GM19023 (cell line): ENCODE results near the gene FARSA.
A peak's percentile ranks its signal among the peaks of the same experiment; 100 is the strongest.
"Not testable (repeated sequence)": the region's sequence is repeated elsewhere in the genome, so short reads cannot be mapped to it uniquely, and the experiment has no call there.

ENCODE experiments used
- ATAC-seq: cut with Tn5 transposase; IDR thresholded peaks from one replicate; pipeline ENCODE4 v1.9.1; 2021; ENCODE audit warnings: mild to moderate bottlenecking, moderate library complexity; ENCODE audit not compliant: unreplicated experiment

Gene FARSA

GRCh38 chr19:12891553-12892021 lies 41.9 kb downstream of the FARSA start:
- ATAC-seq, result no peak

GRCh38 chr19:12890787-12891552 lies 42.5 kb downstream of the FARSA start, which contains the start of gene GCDH:
TSS of gene GCDH (plus strand) at chr19:12891160. CDS start at chr19:12891305, 145 bp downstream.
- ATAC-seq, result peak; percentile 94

- ATAC-seq, result not testable (repeated sequence)
Observed at GRCh38 chr19:12890299-12890786, 43.2 kb downstream of the FARSA start.

GRCh38 chr19:12888006-12888603 lies 45.4 kb downstream of the FARSA start:
- no peak for ATAC-seq

GRCh38 chr19:12886969-12887747 lies 46.4 kb downstream of the FARSA start, which contains the start of gene KLF1:
TSS of gene KLF1 (minus strand) at chr19:12887201. CDS start at chr19:12887140, 61 bp downstream.
- no peak for ATAC-seq

- ATAC-seq, result no peak
Observed at GRCh38 chr19:12886651-12886968, 46.9 kb downstream of the FARSA start.

- ATAC-seq, result no peak
Observed at GRCh38 chr19:12885749-12886650, 47.5 kb downstream of the FARSA start.

GRCh38 chr19:12884926-12885748 lies 48.4 kb downstream of the FARSA start:
- ATAC-seq, result no peak

GRCh38 chr19:12884627-12884925 lies 48.9 kb downstream of the FARSA start:
- ATAC-seq, result no peak

GRCh38 chr19:12884202-12884601 lies 49.3 kb downstream of the FARSA start:
- ATAC-seq, result no peak

- ATAC-seq, result no peak
Observed at GRCh38 chr19:12882589-12882988, 50.9 kb downstream of the FARSA start.

- peak; percentile 78 for ATAC-seq
Observed at GRCh38 chr19:12881172-12881808, 52.2 kb downstream of the FARSA start, which contains the start of gene DNASE2. TSS of gene DNASE2 (minus strand) at chr19:12881449. CDS start at chr19:12881375, 74 bp downstream.

- peak; percentile 32 for ATAC-seq
Observed at GRCh38 chr19:12880551-12881171, 52.9 kb downstream of the FARSA start.

- no peak for ATAC-seq
Observed at GRCh38 chr19:12875086-12875485, 58.4 kb downstream of the FARSA start.

GRCh38 chr19:12873891-12874745 lies 59.4 kb downstream of the FARSA start:
- no peak for ATAC-seq

- ATAC-seq, result no peak
Observed at GRCh38 chr19:12872941-12873890, 60.3 kb downstream of the FARSA start.
